MM.1S (cell line): ENCODE results near the gene HOXB3.

Experiments used
- DNase-seq: peaks from one replicate; pipeline ENCODE4 v3.0.0-alpha.2; 2015
- H2AFZ ChIP-seq: fragments of 300-600 bp; sonication (generic); 2 replicates; pipeline ENCODE4 v1.6.0; 2016; ENCODE audit warnings: antibody characterized with exemption, low read length
- H3F3A ChIP-seq: fragments of 300-600 bp; sonication (generic); 2 replicates; pipeline ENCODE4 v1.6.1; 2016; ENCODE audit warnings: mild to moderate bottlenecking, antibody characterized with exemption, low read length, moderate library complexity, mixed read lengths; ENCODE audit not compliant: insufficient read depth
- H3K27ac ChIP-seq: fragments of 300-600 bp; sonication (generic); 2 replicates; pipeline ENCODE4 v1.5.1; 2016; ENCODE audit warnings: mild to moderate bottlenecking, low read length
- H3K27me3 ChIP-seq: fragments of 300-600 bp; sonication (generic); replicated peaks from 2 replicates; pipeline ENCODE4 v1.6.0; 2016; ENCODE audit warnings: low read length; ENCODE audit not compliant: insufficient read depth
- H3K36me3 ChIP-seq: fragments of 300-600 bp; sonication (generic); replicated peaks from 2 replicates; pipeline ENCODE4 v1.6.1; 2016; ENCODE audit warnings: mild to moderate bottlenecking, low read length, mixed read lengths; ENCODE audit not compliant: insufficient read depth
- H3K4me1 ChIP-seq: fragments of 300-600 bp; sonication (generic); 2 replicates; pipeline ENCODE4 v1.6.1; 2016; ENCODE audit warnings: low read length, mixed read lengths
- H3K4me2 ChIP-seq: fragments of 300-600 bp; sonication (generic); 2 replicates; pipeline ENCODE4 v1.6.0; 2016; ENCODE audit warnings: low read depth, low read length
- H3K4me3 ChIP-seq: fragments of 300-600 bp; sonication (generic); 2 replicates; pipeline ENCODE4 v1.5.1; 2016; ENCODE audit warnings: low read length, mixed read lengths
- H3K79me2 ChIP-seq: fragments of 300-600 bp; sonication (generic); 2 replicates; pipeline ENCODE4 v1.6.1; 2016; ENCODE audit warnings: mixed run types, low read length, mixed read lengths
- H3K9ac ChIP-seq: fragments of 300-600 bp; sonication (generic); 2 replicates; pipeline ENCODE4 v1.6.1; 2016; ENCODE audit warnings: low read length, mixed read lengths
- H3K9me2 ChIP-seq: fragments of 300-600 bp; sonication (generic); replicated peaks from 2 replicates; pipeline ENCODE4 v1.6.1; 2016; ENCODE audit warnings: mild to moderate bottlenecking, low read length, mixed read lengths; ENCODE audit not compliant: insufficient read depth
- H3K9me3 ChIP-seq: fragments of 300-600 bp; sonication (generic); replicated peaks from 2 replicates; pipeline ENCODE4 v1.6.1; 2016; ENCODE audit warnings: mild to moderate bottlenecking, low read length, mixed read lengths; ENCODE audit not compliant: insufficient read depth
- H4K20me1 ChIP-seq: fragments of 300-600 bp; sonication (generic); 2 replicates; pipeline ENCODE4 v1.6.1; 2016; ENCODE audit warnings: mild to moderate bottlenecking, low read length, moderate library complexity, mixed read lengths; ENCODE audit not compliant: insufficient read depth
- CTCF ChIP-seq: fragments of 300-600 bp; sonication (generic); IDR thresholded peaks from 2 replicates; pipeline ENCODE4 v1.5.1; 2016; ENCODE audit warnings: antibody characterized with exemption, low read length, mixed read lengths
- EZH2 ChIP-seq: fragments of 300-600 bp; sonication (generic); optimal IDR thresholded peaks from 2 replicates; pipeline ENCODE3; 2017; ENCODE audit warnings: low read depth, mild to moderate bottlenecking, antibody characterized with exemption, low read length, mixed read lengths
- EZH2phosphoT487 ChIP-seq: fragments of 300-600 bp; sonication (generic); IDR thresholded peaks from 2 replicates; pipeline ENCODE4 v1.6.1; 2018; ENCODE audit warnings: antibody characterized with exemption, low read length

Gene HOXB3

GRCh38 chr17:48559122-48559839 lies 30.8 kb downstream of the HOXB3 start:
- H3K36me3 ChIP-seq, result no peaks in the 10 kb centered on the region
- H4K20me1 ChIP-seq, result no peaks in the 10 kb centered on the region
- DNase-seq, result no peak
- no peaks in the 10 kb centered on the region for H3F3A ChIP-seq
- H3K9ac ChIP-seq, result no peak overlapping the region
- H3K4me1 ChIP-seq, result no peaks in the 10 kb centered on the region
- H3K9me3 ChIP-seq, result no peaks in the 10 kb centered on the region
- no peak overlapping the region for H2AFZ ChIP-seq
- H3K4me2 ChIP-seq, result no peak overlapping the region
- no peak overlapping the region for H3K27ac ChIP-seq
- no peaks in the 10 kb centered on the region for H3K9me2 ChIP-seq
- H3K79me2 ChIP-seq, result no peaks in the 10 kb centered on the region
- H3K27me3 ChIP-seq, result no peaks in the 10 kb centered on the region
- no peak for TF ChIP-seq EZH2phosphoT487
- no peak for TF ChIP-seq EZH2
- TF ChIP-seq CTCF, result no peak
- H3K4me3 ChIP-seq, result no peak overlapping the region

- no peak overlapping the region for H3K27ac ChIP-seq
- TF ChIP-seq CTCF, result no peak
- no peak for TF ChIP-seq EZH2
- no peak for TF ChIP-seq EZH2phosphoT487
- H4K20me1 ChIP-seq, result no peaks in the 10 kb centered on the region
- H3K36me3 ChIP-seq, result no peaks in the 10 kb centered on the region
- H3K79me2 ChIP-seq, result no peaks in the 10 kb centered on the region
- H3K9ac ChIP-seq, result no peak overlapping the region
- H3K9me3 ChIP-seq, result no peaks in the 10 kb centered on the region
- H3K4me3 ChIP-seq, result no peak overlapping the region
- DNase-seq, result no peak
- no peaks in the 10 kb centered on the region for H3F3A ChIP-seq
- no peaks in the 10 kb centered on the region for H3K4me1 ChIP-seq
- H3K9me2 ChIP-seq, result no peaks in the 10 kb centered on the region
- H3K27me3 ChIP-seq, result no peaks in the 10 kb centered on the region
- H2AFZ ChIP-seq, result no peak overlapping the region
- H3K4me2 ChIP-seq, result no peak overlapping the region
These were observed 31.3 kb downstream of the HOXB3 start for GRCh38 chr17:48558831-48559121.

- Histone ChIP-seq H3K36me3 (no peaks in the 10 kb centered on the region), H3K9me3 (no peaks in the 10 kb centered on the region), H3K9me2 (no peaks in the 10 kb centered on the region), H4K20me1 (no peaks in the 10 kb centered on the region), H3K9ac (no peak overlapping the region), H3F3A (no peaks in the 10 kb centered on the region), H3K79me2 (no peaks in the 10 kb centered on the region), H3K27me3 (no peaks in the 10 kb centered on the region), H3K27ac (no peak overlapping the region), H3K4me2 (no peak overlapping the region), H2AFZ (no peak overlapping the region), H3K4me3 (no peak overlapping the region), H3K4me1 (no peaks in the 10 kb centered on the region)
- TF ChIP-seq CTCF (no peak), EZH2phosphoT487 (no peak), EZH2 (no peak)
- DNase-seq, result no peak
These were observed 31.8 kb downstream of the HOXB3 start for GRCh38 chr17:48558057-48558830.
